ENCODE measurements around the gene MAST4. TPM values are rescaled to one million over a fixed set of nuclear protein-coding genes. Genes with fewer than 3 reads are reported as not detected.

MAST4 gene
- polyA plus RNA-seq, 1 donor (not counting 4 experiments of a cell fraction or from before 2014, with no cell fraction given), result 19.8 TPM

GRCh38 chr5:67050635-67051034, 454.4 kb downstream of the MAST4 start:
- Histone ChIP-seq H3K27me3 (ENCODE audit: control insufficient read depth, extremely low read depth, insufficient read depth, low read length) (no peaks in the 10 kb centered on the region), H4K20me1 (ENCODE audit: control insufficient read depth, extremely low read depth, insufficient read depth, low read length) (no peaks in the 10 kb centered on the region), H2AFZ (ENCODE audit: control insufficient read depth, low read length) (no peak overlapping the region), H3K9me3 (ENCODE audit: control insufficient read depth, low read depth, low read length) (no peaks in the 10 kb centered on the region), H3K9ac (ENCODE audit: control insufficient read depth, extremely low read depth, insufficient read depth, low read length) (no peak overlapping the region), H3K4me2 (ENCODE audit: control insufficient read depth, extremely low read depth, insufficient read depth, low read depth, low read length) (no peak overlapping the region), H3K9me1 (ENCODE audit: control insufficient read depth, extremely low read depth, insufficient read depth, low read length) (no peaks in the 10 kb centered on the region), H3K27ac (ENCODE audit: control insufficient read depth, insufficient read depth, low read length) (no peak overlapping the region), H3K4me1 (ENCODE audit: control insufficient read depth, extremely low read depth, insufficient read depth, low read length) (peaks cover 19% of the 10 kb centered on the region), H3K36me3 (ENCODE audit: control insufficient read depth in 2 of 2, extremely low read depth in 1 of 2, insufficient read depth in 2 of 2, low read length in 2 of 2) (peaks cover 2 to 6% of the 10 kb centered on the region in 2 experiments), H3K79me2 (ENCODE audit: control insufficient read depth, insufficient read depth, low read length) (peaks cover 50% of the 10 kb centered on the region), H3K4me3 (ENCODE audit: control insufficient read depth in 2 of 3, extremely low read depth in 1 of 3, insufficient read depth in 2 of 3, low read depth in 1 of 3, low read length in 3 of 3) (no peak overlapping the region)
- DNase-seq (ENCODE audit: low read depth, low spot score), result no peak
- dilution Hi-C loops (cut with MboI; ENCODE audit: extremely low pct_ligation_motif_present, low sequenced_read_pairs), result no loop called here
- TF ChIP-seq, protein P1, sequence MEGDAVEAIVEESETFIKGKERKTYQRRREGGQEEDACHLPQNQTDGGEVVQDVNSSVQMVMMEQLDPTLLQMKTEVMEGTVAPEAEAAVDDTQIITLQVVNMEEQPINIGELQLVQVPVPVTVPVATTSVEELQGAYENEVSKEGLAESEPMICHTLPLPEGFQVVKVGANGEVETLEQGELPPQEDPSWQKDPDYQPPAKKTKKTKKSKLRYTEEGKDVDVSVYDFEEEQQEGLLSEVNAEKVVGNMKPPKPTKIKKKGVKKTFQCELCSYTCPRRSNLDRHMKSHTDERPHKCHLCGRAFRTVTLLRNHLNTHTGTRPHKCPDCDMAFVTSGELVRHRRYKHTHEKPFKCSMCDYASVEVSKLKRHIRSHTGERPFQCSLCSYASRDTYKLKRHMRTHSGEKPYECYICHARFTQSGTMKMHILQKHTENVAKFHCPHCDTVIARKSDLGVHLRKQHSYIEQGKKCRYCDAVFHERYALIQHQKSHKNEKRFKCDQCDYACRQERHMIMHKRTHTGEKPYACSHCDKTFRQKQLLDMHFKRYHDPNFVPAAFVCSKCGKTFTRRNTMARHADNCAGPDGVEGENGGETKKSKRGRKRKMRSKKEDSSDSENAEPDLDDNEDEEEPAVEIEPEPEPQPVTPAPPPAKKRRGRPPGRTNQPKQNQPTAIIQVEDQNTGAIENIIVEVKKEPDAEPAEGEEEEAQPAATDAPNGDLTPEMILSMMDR (optimal IDR thresholded peaks at IDR 0.05 in 1 of 3, IDR thresholded peaks at IDR 0.05 in 1 of 3, conservative IDR thresholded peaks at IDR 0.05 in 1 of 3; ENCODE audit: extremely low read depth in 1 of 3, insufficient read depth in 2 of 3, low read length in 3 of 3), result no peak
- TF ChIP-seq EZH2 (IDR thresholded peaks at IDR 0.05; ENCODE audit: low read length), result no peak
- FAIRE-seq, result no peak

GRCh38 chr5:67051164-67051563, 455.0 kb downstream of the MAST4 start:
- H4K20me1 ChIP-seq (ENCODE audit: control insufficient read depth, extremely low read depth, insufficient read depth, low read length), result no peaks in the 10 kb centered on the region
- FAIRE-seq, result no peak
- no peak overlapping the region for H2AFZ ChIP-seq (ENCODE audit: control insufficient read depth, low read length)
- peaks cover 45% of the 10 kb centered on the region for H3K79me2 ChIP-seq (ENCODE audit: control insufficient read depth, insufficient read depth, low read length)
- H3K27ac ChIP-seq (ENCODE audit: control insufficient read depth, insufficient read depth, low read length), result no peak overlapping the region
- no peak overlapping the region for H3K9ac ChIP-seq (ENCODE audit: control insufficient read depth, extremely low read depth, insufficient read depth, low read length)
- DNase-seq (ENCODE audit: low read depth, low spot score), result no peak
- dilution Hi-C loops (cut with MboI; ENCODE audit: extremely low pct_ligation_motif_present, low sequenced_read_pairs), result no loop called here
- peaks cover 14% of the 10 kb centered on the region for H3K4me1 ChIP-seq (ENCODE audit: control insufficient read depth, extremely low read depth, insufficient read depth, low read length)
- H3K4me3 ChIP-seq (ENCODE audit: control insufficient read depth in 2 of 3, extremely low read depth in 1 of 3, insufficient read depth in 2 of 3, low read depth in 1 of 3, low read length in 3 of 3), result no peak overlapping the region
- H3K27me3 ChIP-seq (ENCODE audit: control insufficient read depth, extremely low read depth, insufficient read depth, low read length), result no peaks in the 10 kb centered on the region
- H3K9me1 ChIP-seq (ENCODE audit: control insufficient read depth, extremely low read depth, insufficient read depth, low read length), result no peaks in the 10 kb centered on the region
- H3K36me3 ChIP-seq (ENCODE audit: control insufficient read depth in 2 of 2, extremely low read depth in 1 of 2, insufficient read depth in 2 of 2, low read length in 2 of 2), result peaks cover 2 to 6% of the 10 kb centered on the region in 2 experiments
- TF ChIP-seq, protein P1 (optimal IDR thresholded peaks at IDR 0.05 in 1 of 3, IDR thresholded peaks at IDR 0.05 in 1 of 3, conservative IDR thresholded peaks at IDR 0.05 in 1 of 3; ENCODE audit: extremely low read depth in 1 of 3, insufficient read depth in 2 of 3, low read length in 3 of 3), result no peak
- no peak for TF ChIP-seq EZH2 (IDR thresholded peaks at IDR 0.05; ENCODE audit: low read length)
- H3K4me2 ChIP-seq (ENCODE audit: control insufficient read depth, extremely low read depth, insufficient read depth, low read depth, low read length), result no peak overlapping the region
- H3K9me3 ChIP-seq (ENCODE audit: control insufficient read depth, low read depth, low read length), result no peaks in the 10 kb centered on the region

Data from keratinocyte (primary cell).